ENCODE measurements around the gene RNGTT. TPM values are rescaled to one million over a fixed set of nuclear protein-coding genes. Genes with fewer than 3 reads are reported as not detected.
"Not testable (repeated sequence)": the region's sequence is repeated elsewhere in the genome, so short reads cannot be mapped to it uniquely, and the experiment has no call there.

RNGTT gene
- total RNA-seq, 2 experiments from 2014 or later, result 19.9 to 25.1 TPM

GRCh38 chr6:88953550-88954386 lies 9.7 kb downstream of the RNGTT start:
- no peak overlapping the region for H3K4me3 Mint-ChIP-seq
- peaks cover 5% of the 10 kb centered on the region for H3K4me1 Mint-ChIP-seq
- no peak overlapping the region for H3K27ac Mint-ChIP-seq
- DNase-seq (no peak), ATAC-seq (no peak)
- peaks cover 14% of the 10 kb centered on the region for H3K9me3 Mint-ChIP-seq (ENCODE audit: low read depth)
- no peaks in the 10 kb centered on the region for H3K27me3 Mint-ChIP-seq
- CTCF ChIA-PET, result interaction anchor here (1.3 kb wide), 1 partner anchor 11 kb away, joined by 5 read pairs; no protein-coding TSS in a partner anchor
- peaks cover 63% of the 10 kb centered on the region for H3K36me3 Mint-ChIP-seq

- DNase-seq, result no peak
- H3K27ac Mint-ChIP-seq, result no peak overlapping the region
- H3K4me3 Mint-ChIP-seq, result no peak overlapping the region
- H3K36me3 Mint-ChIP-seq, result peaks cover 55% of the 10 kb centered on the region
- no peaks in the 10 kb centered on the region for H3K27me3 Mint-ChIP-seq
- peaks cover 5% of the 10 kb centered on the region for H3K4me1 Mint-ChIP-seq
- CTCF ChIA-PET, result no interaction called here
- H3K9me3 Mint-ChIP-seq (ENCODE audit: low read depth), result peaks cover 14% of the 10 kb centered on the region
- ATAC-seq, result no peak
Observed at GRCh38 chr6:88952065-88952704, 11.2 kb downstream of the RNGTT start.

DNA sequence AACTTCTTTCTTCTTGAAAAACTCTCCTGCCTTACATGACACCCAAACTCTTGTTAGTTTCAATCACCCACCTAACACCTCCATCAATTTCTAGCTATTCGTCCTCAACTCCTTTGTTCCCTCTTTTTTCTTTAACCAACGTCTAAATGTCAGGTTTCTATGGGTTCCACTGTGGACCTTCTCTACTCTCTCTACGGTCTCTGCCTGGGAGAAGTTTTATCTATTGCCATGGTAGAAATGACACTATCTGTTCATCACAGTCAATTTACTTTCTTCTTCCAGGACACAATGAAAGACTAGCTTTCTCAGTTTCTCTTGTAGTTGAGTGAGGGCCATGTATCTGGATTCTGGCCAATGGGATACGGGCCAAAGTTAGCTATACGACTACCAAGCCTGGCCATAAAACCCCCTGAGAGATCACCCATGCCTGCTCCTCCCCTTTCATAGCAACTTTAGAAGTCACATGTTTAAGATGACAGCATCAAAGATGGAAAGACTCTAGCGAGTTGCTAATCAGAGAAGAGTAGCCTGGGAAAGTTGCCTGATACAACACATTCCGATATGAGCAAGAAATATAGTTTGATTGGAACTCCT lies 17.9 kb downstream of the RNGTT start:
- Mint-ChIP-seq H3K36me3 (peaks cover 20% of the 10 kb centered on the region), H3K27ac (no peak overlapping the region), H3K4me1 (no peaks in the 10 kb centered on the region), H3K27me3 (no peaks in the 10 kb centered on the region), H3K9me3 (ENCODE audit: low read depth) (peaks cover 2% of the 10 kb centered on the region), H3K4me3 (no peak overlapping the region)
- DNase-seq (no peak), ATAC-seq (no peak)
- CTCF ChIA-PET, result no interaction called here

- DNase-seq, result no peak
- Mint-ChIP-seq H3K36me3 (peaks cover 72% of the 10 kb centered on the region), H3K4me3 (no peak overlapping the region), H3K27ac (no peak overlapping the region), H3K9me3 (ENCODE audit: low read depth) (peaks cover 14% of the 10 kb centered on the region), H3K27me3 (no peaks in the 10 kb centered on the region), H3K4me1 (no peaks in the 10 kb centered on the region)
- CTCF ChIA-PET, result no interaction called here
- no peak for ATAC-seq
Observed at GRCh38 chr6:88933521-88933920, 29.9 kb downstream of the RNGTT start.

DNA sequence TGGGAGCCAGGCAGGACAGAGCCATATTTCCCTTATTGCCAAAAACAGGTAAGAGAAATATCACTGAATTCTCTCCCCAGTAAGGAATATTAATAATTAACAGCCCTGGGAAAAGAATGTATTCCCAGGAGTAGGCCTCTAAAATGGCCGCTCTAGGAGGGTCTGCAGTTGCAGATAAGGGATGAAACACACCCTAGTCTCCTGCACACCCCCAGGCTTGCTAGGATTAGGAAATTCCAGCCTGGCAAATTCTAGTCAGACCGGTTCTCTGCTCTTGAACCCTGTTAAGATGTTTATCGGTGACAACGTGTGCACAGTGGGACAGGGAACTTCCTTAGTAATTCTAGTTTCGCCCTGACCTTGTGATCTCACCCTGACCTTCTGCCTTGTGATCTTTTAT lies 31.4 kb downstream of the RNGTT start:
- CTCF ChIA-PET, DNase-seq, H3K4me1 Mint-ChIP-seq, H3K4me3 Mint-ChIP-seq, H3K27ac Mint-ChIP-seq, H3K27me3 Mint-ChIP-seq, ATAC-seq: not testable (repeated sequence)
- peaks cover 62% of the 10 kb centered on the region for H3K36me3 Mint-ChIP-seq
- H3K9me3 Mint-ChIP-seq (ENCODE audit: low read depth), result peaks cover 12% of the 10 kb centered on the region

DNA sequence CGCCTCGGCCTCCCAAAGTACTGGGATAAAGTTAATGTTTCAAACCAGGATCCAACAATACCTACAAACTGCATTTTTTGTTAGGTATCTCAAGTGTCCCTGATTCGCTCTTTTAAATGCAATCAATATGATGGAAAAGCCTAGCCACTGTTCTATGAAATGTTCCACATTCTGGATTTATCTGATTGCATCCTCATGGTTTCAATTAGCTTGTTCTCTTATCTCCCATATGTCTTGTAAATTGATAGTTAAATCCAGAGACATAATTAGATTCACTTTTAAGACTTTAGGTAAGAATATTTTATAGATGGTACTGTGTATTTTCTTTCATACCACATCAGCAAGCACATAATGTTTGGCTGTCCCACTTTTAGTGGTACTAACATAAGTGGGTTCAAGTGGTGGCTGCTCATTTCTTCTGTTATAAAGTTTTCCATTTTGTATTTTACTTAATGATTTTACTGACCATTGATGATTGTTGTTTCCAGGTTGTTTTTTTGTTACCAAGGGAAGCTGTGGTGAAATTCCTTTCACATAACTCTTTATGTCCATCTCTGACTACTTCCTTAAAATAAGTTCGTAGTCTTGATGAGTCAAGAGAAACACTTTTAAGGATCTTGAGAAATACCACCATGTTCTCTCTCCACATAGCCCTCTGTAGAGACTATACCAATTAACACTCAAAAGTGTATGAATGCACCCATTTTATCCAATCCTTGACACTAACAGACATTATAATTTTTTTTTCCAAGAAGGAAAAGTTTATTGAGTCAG lies 40.5 kb downstream of the RNGTT start:
- no peaks in the 10 kb centered on the region for H3K4me1 Mint-ChIP-seq
- H3K27me3 Mint-ChIP-seq, result no peaks in the 10 kb centered on the region
- H3K4me3 Mint-ChIP-seq, result no peak overlapping the region
- H3K9me3 Mint-ChIP-seq (ENCODE audit: low read depth), result no peaks in the 10 kb centered on the region
- no peak overlapping the region for H3K27ac Mint-ChIP-seq
- peaks cover 26% of the 10 kb centered on the region for H3K36me3 Mint-ChIP-seq
- ATAC-seq (no peak), DNase-seq (no peak)
- CTCF ChIA-PET, result no interaction called here

- CTCF ChIA-PET, result no interaction called here
- H3K27ac Mint-ChIP-seq, result no peak overlapping the region
Observed at GRCh38 chr6:88921734-88922133, 41.7 kb downstream of the RNGTT start.

DNA sequence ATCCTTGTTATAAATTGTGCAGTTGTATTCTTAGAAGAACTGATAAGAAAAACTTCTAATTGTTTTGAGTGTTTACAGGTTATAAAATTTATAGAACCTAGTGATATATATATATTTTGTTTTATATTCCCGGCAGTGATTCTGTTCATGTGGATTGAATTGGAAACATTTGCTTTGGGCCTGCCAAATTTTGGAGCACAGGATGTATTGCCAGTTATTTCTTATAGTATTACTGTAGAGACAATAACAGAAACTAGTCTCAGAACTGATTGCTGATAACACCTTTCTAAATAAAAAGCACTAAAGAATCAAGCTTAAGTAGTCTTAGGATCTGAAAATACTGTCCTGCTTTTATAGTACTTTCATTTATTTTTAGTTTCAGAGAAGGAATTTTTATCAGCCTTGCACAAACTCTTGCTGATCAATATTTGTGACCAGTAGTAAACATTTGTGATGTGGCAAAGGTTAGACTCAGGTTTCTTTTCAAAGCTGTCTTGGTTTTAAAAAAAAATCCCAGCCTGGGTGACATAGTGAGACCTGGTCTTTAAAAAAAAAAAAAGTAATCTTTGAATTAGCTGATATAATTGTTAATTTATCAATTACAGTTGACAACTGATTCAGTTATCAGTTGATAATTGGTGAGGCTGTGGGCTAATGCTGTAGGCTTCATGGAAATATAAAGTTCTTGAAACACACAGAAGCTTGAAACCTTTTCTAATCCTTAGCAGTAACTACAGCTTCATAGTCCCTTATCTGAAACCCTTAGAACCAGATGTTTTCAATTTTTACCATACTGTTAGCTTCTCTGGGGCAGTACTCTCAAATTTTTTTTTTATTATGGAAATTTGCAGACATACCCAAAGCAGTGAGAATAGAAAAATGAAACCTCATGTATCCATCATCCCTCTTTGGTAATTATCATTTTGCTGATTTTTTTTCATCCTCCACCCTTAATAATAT lies 42.4 kb downstream of the RNGTT start:
- ATAC-seq (no peak), DNase-seq (no peak)
- Mint-ChIP-seq H3K4me1 (peaks cover 8% of the 10 kb centered on the region), H3K27me3 (no peaks in the 10 kb centered on the region), H3K4me3 (no peak overlapping the region), H3K36me3 (peaks cover 25% of the 10 kb centered on the region), H3K9me3 (ENCODE audit: low read depth) (no peaks in the 10 kb centered on the region), H3K27ac (no peak overlapping the region)
- CTCF ChIA-PET, result no interaction called here

More at GRCh38 chr6:88921734-88922133, 41.7 kb downstream of the RNGTT start:
- Mint-ChIP-seq H3K4me3 (no peak overlapping the region), H3K4me1 (peaks cover 6% of the 10 kb centered on the region), H3K9me3 (ENCODE audit: low read depth) (no peaks in the 10 kb centered on the region), H3K36me3 (peaks cover 28% of the 10 kb centered on the region), H3K27me3 (no peaks in the 10 kb centered on the region)
- ATAC-seq, result no peak
- no peak for DNase-seq

GRCh38 chr6:88920088-88920487 lies 43.3 kb downstream of the RNGTT start:
- Mint-ChIP-seq H3K27ac (no peak overlapping the region), H3K4me1 (peaks cover 8% of the 10 kb centered on the region), H3K36me3 (peaks cover 32% of the 10 kb centered on the region), H3K9me3 (ENCODE audit: low read depth) (peaks cover 3% of the 10 kb centered on the region), H3K4me3 (no peak overlapping the region), H3K27me3 (no peaks in the 10 kb centered on the region)
- DNase-seq (no peak), ATAC-seq (no peak)
- CTCF ChIA-PET, result no interaction called here

- no peak for ATAC-seq
- peaks cover 37% of the 10 kb centered on the region for H3K36me3 Mint-ChIP-seq
- H3K4me1 Mint-ChIP-seq, result peaks cover 8% of the 10 kb centered on the region
- no peak overlapping the region for H3K4me3 Mint-ChIP-seq
- no peak for DNase-seq
- CTCF ChIA-PET, result interaction anchor here (1.0 to 1.5 kb wide), 4 partner anchors 19 to 51 kb away, joined by 3 to 7 read pairs (median 3); no protein-coding TSS in a partner anchor
- no peak overlapping the region for H3K27ac Mint-ChIP-seq
- no peaks in the 10 kb centered on the region for H3K27me3 Mint-ChIP-seq
- peaks cover 3% of the 10 kb centered on the region for H3K9me3 Mint-ChIP-seq (ENCODE audit: low read depth)
Observed at GRCh38 chr6:88919032-88919431, 44.4 kb downstream of the RNGTT start.

- Mint-ChIP-seq H3K4me3 (no peak overlapping the region), H3K36me3 (peaks cover 31% of the 10 kb centered on the region), H3K27me3 (no peaks in the 10 kb centered on the region), H3K27ac (no peak overlapping the region), H3K4me1 (peaks cover 11% of the 10 kb centered on the region), H3K9me3 (ENCODE audit: low read depth) (peaks cover 3% of the 10 kb centered on the region)
- ATAC-seq, result no peak
- CTCF ChIA-PET, result no interaction called here
- DNase-seq, result no peak
Observed at GRCh38 chr6:88916615-88917208, 46.7 kb downstream of the RNGTT start.

GRCh38 chr6:88914895-88915598 lies 48.4 kb downstream of the RNGTT start:
- DNase-seq (no peak), ATAC-seq (no peak)
- H3K27ac Mint-ChIP-seq, result no peak overlapping the region
- peaks cover 12% of the 10 kb centered on the region for H3K4me1 Mint-ChIP-seq
- H3K27me3 Mint-ChIP-seq, result no peaks in the 10 kb centered on the region
- no peak overlapping the region for H3K4me3 Mint-ChIP-seq
- H3K36me3 Mint-ChIP-seq, result peaks cover 36% of the 10 kb centered on the region
- CTCF ChIA-PET, result no interaction called here
- H3K9me3 Mint-ChIP-seq (ENCODE audit: low read depth), result peaks cover 3% of the 10 kb centered on the region
